ENCODE measurements around the gene TRIP4.
"Not testable (repeated sequence)": the region's sequence is repeated elsewhere in the genome, so short reads cannot be mapped to it uniquely, and the experiment has no call there.

Gene TRIP4

DNA sequence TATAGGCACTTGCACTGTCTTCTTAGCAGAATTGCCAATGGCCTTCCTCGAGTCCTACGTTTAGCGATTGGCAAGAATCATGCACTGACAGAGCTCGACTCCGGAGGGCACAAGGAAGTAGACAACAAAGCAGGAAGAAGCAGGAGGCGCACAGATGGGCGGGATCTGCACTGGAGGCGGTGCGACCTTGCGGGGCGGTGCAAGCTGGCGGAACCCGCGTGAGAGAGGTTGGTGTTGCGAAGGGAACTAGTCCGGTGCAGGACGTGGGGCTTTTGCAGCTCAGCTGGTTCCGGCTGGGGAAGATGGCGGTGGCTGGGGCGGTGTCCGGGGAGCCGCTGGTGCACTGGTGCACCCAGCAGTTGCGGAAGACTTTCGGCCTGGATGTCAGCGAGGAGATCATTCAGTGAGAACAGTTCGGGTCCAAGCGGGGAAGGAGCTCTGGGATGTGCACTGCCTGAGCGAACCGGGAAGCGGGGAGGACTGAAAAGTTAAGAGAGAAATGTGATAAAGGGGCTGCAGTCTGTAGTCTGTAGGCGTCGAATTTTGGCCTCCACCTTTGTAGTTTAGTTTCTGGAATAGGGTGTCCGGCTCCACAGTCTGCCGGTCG, at the start of gene TRIP4:
Gene TRIP4 (plus strand): TSS at position 275 of the 607 bp plus-strand sequence. CDS start 28 bp downstream, at position 303.
- in situ Hi-C loops (cut with HindIII; ENCODE audit: low pct_ligation_motif_present, low pct_unique_long_range_greater_than_20kb, low sequenced_read_pairs) = no loop called here
- DNase-seq = peak; percentile 95

GRCh38 chr15:64340355-64340754, 47.3 kb upstream of the TRIP4 start:
- in situ Hi-C loops (cut with HindIII; ENCODE audit: low pct_ligation_motif_present, low pct_unique_long_range_greater_than_20kb, low sequenced_read_pairs) = no loop called here
- no peak for DNase-seq

- DNase-seq = no peak
- in situ Hi-C loops (cut with HindIII; ENCODE audit: low pct_ligation_motif_present, low pct_unique_long_range_greater_than_20kb, low sequenced_read_pairs) = no loop called here
Observed at GRCh38 chr15:64341961-64342360, 45.7 kb upstream of the TRIP4 start.

DNA sequence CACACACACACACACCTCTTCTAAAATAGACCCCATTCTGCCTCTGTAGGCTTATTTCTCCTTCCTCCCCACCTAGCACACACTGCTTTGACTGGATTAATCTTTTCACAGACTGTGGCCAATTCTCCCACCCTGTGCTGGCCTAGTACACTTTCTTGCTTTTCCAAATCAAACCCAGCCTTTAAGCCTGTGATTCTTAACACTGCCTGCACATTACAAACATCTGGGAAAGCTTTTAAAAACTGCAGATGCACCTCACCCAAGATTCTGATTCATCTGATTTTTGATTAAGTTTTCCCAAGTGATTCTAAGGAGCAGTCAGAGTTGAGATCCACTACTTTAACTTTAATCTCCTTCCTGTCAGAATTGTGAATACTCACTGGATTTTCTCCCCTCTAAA, 44.4 kb upstream of the TRIP4 start:
- in situ Hi-C loops (cut with HindIII; ENCODE audit: low pct_ligation_motif_present, low pct_unique_long_range_greater_than_20kb, low sequenced_read_pairs) = no loop called here

GRCh38 chr15:64343841-64344240, 43.8 kb upstream of the TRIP4 start:
- DNase-seq = no peak
- in situ Hi-C loops (cut with HindIII; ENCODE audit: low pct_ligation_motif_present, low pct_unique_long_range_greater_than_20kb, low sequenced_read_pairs) = no loop called here

More for the DNA sequence above, 44.4 kb upstream of the TRIP4 start:
- DNase-seq = no peak

- DNase-seq = no peak
- in situ Hi-C loops (cut with HindIII; ENCODE audit: low pct_ligation_motif_present, low pct_unique_long_range_greater_than_20kb, low sequenced_read_pairs) = no loop called here
Observed at GRCh38 chr15:64344651-64345294, 42.9 kb upstream of the TRIP4 start.

GRCh38 chr15:64346242-64346641, 41.4 kb upstream of the TRIP4 start:
- DNase-seq; in situ Hi-C loops (cut with HindIII; ENCODE audit: low pct_ligation_motif_present, low pct_unique_long_range_greater_than_20kb, low sequenced_read_pairs): not testable (repeated sequence)

- in situ Hi-C loops (cut with HindIII; ENCODE audit: low pct_ligation_motif_present, low pct_unique_long_range_greater_than_20kb, low sequenced_read_pairs) = no loop called here
- no peak for DNase-seq
Observed at GRCh38 chr15:64348455-64348854, 39.2 kb upstream of the TRIP4 start.

GRCh38 chr15:64349375-64349774, 38.3 kb upstream of the TRIP4 start:
- in situ Hi-C loops (cut with HindIII; ENCODE audit: low pct_ligation_motif_present, low pct_unique_long_range_greater_than_20kb, low sequenced_read_pairs) = no loop called here
- DNase-seq = no peak

DNA sequence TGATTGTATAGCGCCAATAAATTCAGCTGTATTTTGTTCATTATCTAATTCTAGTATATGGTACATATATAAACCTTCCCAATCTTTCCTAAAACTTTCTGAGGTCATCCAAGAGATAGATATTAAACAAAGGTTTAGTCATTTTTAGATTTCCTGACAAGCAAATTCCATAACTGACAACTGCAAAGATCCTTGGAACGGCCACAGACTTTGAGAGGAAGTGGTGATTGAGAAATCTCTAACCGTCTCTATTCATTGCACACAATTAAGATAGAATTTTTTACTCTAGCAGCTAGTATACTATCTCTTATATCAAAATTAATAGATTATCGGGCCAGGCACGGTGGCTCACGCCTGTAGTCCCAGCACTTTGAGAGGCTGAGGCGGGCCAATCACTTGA, 36.4 kb upstream of the TRIP4 start:
- no peak for DNase-seq
- in situ Hi-C loops (cut with HindIII; ENCODE audit: low pct_ligation_motif_present, low pct_unique_long_range_greater_than_20kb, low sequenced_read_pairs) = no loop called here

GRCh38 chr15:64354688-64355344, 32.8 kb upstream of the TRIP4 start:
- in situ Hi-C loops (cut with HindIII; ENCODE audit: low pct_ligation_motif_present, low pct_unique_long_range_greater_than_20kb, low sequenced_read_pairs) = no loop called here
- no peak for DNase-seq

DNA sequence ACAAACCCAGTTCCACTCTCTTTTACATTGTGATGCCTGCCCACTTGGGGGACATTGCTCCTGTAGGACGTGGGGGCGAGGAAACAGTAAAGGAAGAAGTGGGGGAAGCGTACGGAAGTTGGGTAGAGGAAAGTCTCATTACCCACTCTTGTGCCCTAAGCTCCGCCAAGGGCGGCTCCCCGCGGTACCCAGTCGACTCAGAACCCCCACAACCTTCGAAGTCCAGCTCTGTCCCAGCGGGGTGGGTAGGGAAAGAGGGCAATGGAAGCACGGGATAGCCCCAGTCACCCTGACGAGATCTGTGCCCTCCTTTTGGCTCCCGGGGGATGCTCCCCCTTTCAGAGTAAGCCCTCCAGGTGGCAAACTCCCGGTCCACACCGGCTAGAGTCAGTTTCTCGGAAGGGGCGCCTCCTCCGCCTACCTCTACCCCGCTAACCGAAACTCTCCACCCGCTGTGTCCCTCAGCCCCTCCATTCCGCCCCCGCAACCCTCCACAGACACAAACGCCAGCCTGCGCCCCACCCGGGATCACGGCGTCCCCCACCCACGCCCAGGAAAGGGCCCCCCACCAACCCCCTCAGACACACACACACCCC, 32.2 kb upstream of the TRIP4 start:
- peak; percentile 11 for DNase-seq
- in situ Hi-C loops (cut with HindIII; ENCODE audit: low pct_ligation_motif_present, low pct_unique_long_range_greater_than_20kb, low sequenced_read_pairs) = no loop called here

DNA sequence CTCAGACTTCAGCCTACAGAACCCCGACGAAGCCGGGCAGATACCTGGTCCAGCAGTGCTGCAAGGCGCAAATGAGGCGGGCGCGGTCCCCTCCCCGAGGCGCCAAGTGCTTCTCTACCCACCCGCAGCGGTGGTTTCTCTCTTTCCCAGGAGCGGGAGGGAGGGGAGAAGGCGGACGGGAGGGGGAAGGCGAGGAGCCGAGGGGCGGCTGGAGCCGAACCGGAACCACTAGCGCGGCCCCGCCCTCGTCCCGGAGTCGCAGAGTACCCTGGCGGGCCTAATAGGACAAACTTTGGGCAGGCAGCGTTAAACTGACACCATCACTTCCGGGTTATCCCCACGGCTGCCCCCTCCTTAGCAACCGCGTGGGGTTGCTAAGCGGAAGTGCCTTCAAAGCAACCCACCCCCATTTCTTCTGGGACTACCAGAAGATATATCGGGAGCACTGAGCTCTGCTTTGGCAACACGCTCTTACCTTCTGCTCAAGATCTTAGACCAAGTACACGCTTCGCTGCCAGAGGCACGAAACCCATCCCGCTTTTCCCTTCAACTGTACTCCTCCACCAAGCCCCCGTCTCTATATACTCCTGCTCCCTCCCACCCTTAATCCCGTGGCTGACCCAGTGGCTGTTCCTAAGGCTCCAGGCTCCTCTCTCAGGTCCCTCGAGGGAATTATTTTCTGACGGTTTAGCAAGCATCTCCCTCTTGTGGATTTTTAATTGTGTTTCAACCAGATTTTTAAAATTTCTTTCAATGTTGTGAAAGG, 31.5 kb upstream of the TRIP4 start, which contains the start of gene CSNK1G1:
Gene CSNK1G1 (minus strand): TSS at position 230 of the 766 bp plus-strand sequence. CDS start 55,674 bp downstream, outside the sequence.
- DNase-seq = peak; percentile 94
- in situ Hi-C loops (cut with HindIII; ENCODE audit: low pct_ligation_motif_present, low pct_unique_long_range_greater_than_20kb, low sequenced_read_pairs) = no loop called here

- DNase-seq = no peak
Observed at GRCh38 chr15:64356710-64357040, 31.0 kb upstream of the TRIP4 start.

DNA sequence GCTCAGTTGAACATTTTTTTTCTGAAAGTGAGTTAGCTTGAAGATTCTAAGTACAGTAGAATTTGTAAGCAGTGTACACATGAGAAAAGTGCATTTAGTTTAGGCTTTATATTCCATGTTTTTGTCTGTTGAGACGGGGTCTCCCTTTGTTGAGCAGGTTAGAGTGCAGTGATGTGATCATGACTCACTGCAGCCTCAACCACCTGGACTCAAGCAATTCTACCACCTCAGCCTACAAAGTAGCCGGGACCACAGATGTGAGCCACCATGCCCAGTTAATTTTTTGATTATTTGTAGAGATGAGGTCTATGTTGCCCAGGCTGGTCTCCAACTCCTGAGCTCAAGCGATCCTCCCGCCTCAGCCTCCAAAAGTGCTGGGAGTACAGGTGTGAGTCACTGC, 26.4 kb upstream of the TRIP4 start:
- in situ Hi-C loops (cut with HindIII; ENCODE audit: low pct_ligation_motif_present, low pct_unique_long_range_greater_than_20kb, low sequenced_read_pairs) = no loop called here
- no peak for DNase-seq

More at GRCh38 chr15:64356710-64357040, 31.0 kb upstream of the TRIP4 start:
- in situ Hi-C loops (cut with HindIII; ENCODE audit: low pct_ligation_motif_present, low pct_unique_long_range_greater_than_20kb, low sequenced_read_pairs) = no loop called here

DNA sequence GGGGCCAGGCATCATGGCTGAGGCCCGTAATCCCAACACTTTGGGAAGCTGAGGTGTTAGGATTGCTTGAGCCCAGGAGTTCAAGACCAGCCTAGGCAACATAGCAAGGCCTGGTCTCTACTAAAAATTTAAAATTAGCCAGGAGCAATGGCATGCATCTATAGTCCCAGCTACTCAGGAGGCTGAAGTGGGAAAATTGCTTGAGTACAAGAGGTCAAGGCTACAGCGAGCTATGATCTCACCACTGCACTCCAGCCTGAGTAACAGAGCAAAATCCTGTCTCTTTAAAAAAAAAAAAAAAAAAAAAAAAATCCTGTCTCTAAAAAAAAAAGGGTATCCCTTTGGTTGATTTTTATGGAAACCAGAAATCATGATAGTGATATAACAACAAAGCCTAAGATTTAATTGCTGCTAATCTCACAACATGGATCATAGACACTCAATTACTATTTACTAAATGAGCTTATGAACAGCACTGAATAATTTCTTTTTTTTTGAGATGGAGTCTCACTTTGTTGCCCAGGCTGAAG, 18.5 kb upstream of the TRIP4 start:
- in situ Hi-C loops (cut with HindIII; ENCODE audit: low pct_ligation_motif_present, low pct_unique_long_range_greater_than_20kb, low sequenced_read_pairs) = no loop called here
- no peak for DNase-seq

GRCh38 chr15:64371383-64371782, 16.3 kb upstream of the TRIP4 start:
- DNase-seq; in situ Hi-C loops (cut with HindIII; ENCODE audit: low pct_ligation_motif_present, low pct_unique_long_range_greater_than_20kb, low sequenced_read_pairs): not testable (repeated sequence)

DNA sequence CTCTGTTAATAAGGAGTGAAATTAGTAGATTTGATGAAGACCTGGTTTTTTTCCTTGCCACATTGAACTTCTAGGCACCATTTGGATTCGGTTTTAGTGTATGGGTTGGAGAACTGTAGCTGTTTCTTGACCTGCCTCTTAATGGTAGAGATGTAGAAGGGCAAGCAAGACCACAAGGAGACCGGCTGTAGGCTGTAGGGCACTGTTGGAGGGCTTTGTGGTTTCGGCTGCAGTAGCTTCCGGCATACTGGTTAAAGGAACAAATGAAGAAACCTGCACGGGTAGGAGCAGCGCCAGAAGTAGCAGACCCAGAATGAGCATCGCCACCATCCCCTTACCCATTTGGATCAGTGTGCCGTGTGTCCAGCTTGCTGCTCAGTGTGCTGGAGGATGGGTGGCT, 14.3 kb upstream of the TRIP4 start:
- DNase-seq = no peak
- in situ Hi-C loops (cut with HindIII; ENCODE audit: low pct_ligation_motif_present, low pct_unique_long_range_greater_than_20kb, low sequenced_read_pairs) = no loop called here

Data from ACHN (cell line).